Stomach smooth muscle (tissue), 2 donors: ENCODE measurements around the gene SYNRG.

ENCODE experiments used
- H3K27ac ChIP-seq: one replicate; pipeline ENCODE4 v1.7.0; 2013; ENCODE audit warnings: mild to moderate bottlenecking, low read length, inconsistent platforms
- H3K27me3 ChIP-seq, 2 donors: one replicate each; pipeline ENCODE4 v1.7.0; 2013; ENCODE audit warnings: low read length in 2 of 2; ENCODE audit not compliant: insufficient read depth in 2 of 2, control insufficient read depth in 1 of 2
- H3K36me3 ChIP-seq, 2 donors: one replicate each; pipeline ENCODE4 v1.7.0; 2013; ENCODE audit warnings: low read length in 2 of 2; ENCODE audit not compliant: control insufficient read depth in 2 of 2, insufficient read depth in 2 of 2
- H3K4me1 ChIP-seq: one replicate; pipeline ENCODE4 v1.7.0; 2013; ENCODE audit warnings: low read length; ENCODE audit not compliant: control insufficient read depth, insufficient read depth
- H3K4me3 ChIP-seq, 2 donors: one replicate each; pipeline ENCODE4 v1.7.0; 2013; ENCODE audit warnings: low read length in 2 of 2
- H3K9ac ChIP-seq, 2 donors: one replicate each; pipeline ENCODE4 v1.7.0; 2013; ENCODE audit warnings: low read length in 2 of 2, mild to moderate bottlenecking in 1 of 2
- H3K9me3 ChIP-seq, 2 donors: one replicate each; pipeline ENCODE4 v1.7.0; 2013; ENCODE audit warnings: low read length in 2 of 2; ENCODE audit not compliant: control insufficient read depth in 2 of 2
- donor health status: healthy.
- donor health status: Pancreatic carcinoma.

Gene SYNRG

DNA sequence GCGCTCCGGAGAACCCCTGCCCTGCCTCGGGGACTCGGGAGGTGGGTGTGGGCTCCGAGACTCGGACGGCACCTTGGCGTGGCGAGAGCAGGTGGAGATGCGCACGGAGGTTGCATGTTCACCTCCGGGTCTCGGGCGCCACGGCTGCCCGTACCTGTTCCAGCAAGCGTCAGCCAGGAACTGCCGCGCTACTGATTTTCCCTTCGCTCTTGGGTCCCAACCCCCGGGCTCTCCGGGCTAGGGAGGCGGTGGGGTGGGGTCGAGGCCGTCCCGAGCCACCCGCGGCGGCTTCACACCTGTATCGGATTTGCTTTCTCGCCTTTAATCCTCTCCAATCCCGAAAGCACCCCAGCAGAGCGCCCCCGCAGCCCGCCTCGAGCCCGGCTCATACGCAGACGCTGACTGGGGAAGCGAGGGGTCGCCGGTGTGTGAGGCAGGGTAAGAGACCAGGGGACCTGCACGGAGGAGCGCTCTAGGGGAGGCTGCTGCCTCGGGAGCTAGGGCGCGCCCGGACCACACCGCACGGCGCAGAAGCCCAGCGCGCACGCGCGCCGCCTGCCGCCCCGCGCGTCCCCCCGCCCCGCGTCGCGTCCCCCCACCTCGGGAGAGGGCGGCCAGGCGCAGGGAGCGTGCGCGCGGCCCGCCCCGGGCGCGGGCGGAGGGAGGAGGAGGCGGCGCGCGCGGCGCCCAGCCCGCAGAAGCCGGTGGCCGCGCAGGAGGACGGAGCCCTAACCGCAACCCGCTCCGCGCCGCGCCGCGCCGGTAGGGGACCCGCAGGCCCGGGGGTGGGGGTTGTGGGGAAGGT lies 119.8 kb downstream of the SYNRG start, which contains the start of gene DUSP14:
DUSP14 (plus strand) TSS at position 695 of the 805 bp plus-strand sequence. CDS start 22,382 bp downstream, outside the sequence.
- Histone ChIP-seq H3K27me3 (no peaks in the 10 kb centered on the region), H3K4me1 (peaks cover 21% of the 10 kb centered on the region), H3K9ac (peak within 1 kb of the TSS; percentile 73 to 77), H3K36me3 (no peaks in the 10 kb centered on the region), H3K9me3 (no peaks in the 10 kb centered on the region), H3K27ac (peak within 1 kb of the TSS; percentile 76), H3K4me3 (peak within 1 kb of the TSS; percentile 85 to 97)

DNA sequence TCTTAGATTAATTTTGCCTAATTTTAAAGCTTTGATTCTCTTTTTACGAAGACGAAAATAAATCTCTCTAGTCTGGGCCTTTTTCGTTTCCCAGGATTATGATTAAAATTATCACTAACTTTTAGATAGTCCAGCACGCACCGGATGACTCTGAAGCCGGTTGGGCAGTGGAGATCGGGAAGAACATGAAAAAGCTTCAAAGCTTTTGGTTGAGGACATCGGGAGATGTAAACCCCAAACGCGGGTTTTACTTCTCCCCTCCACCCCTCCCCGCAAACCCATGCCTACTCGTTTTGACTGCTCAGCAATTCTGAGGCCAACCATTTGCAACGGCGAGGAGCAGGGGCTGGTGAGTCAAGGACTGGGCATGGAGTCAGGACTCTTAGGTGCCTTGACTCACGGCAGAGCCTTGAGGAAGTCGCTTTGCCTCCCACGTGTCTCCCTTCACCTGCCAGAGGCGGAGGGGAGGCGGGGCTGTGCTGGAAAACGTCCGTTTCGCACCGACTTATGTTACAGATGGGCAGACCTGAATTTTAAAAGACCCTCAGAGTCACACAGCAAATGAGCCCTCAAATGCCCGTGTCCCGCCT lies 120.5 kb downstream of the SYNRG start:
- Histone ChIP-seq H3K27ac (peak overlapping the region; percentile 53), H3K27me3 (no peaks in the 10 kb centered on the region), H3K36me3 (no peaks in the 10 kb centered on the region), H3K4me1 (peaks cover 21% of the 10 kb centered on the region), H3K9me3 (no peaks in the 10 kb centered on the region), H3K9ac (peak overlapping the region; percentile 72 to 73), H3K4me3 (peak overlapping the region; percentile 85 to 96)

DNA sequence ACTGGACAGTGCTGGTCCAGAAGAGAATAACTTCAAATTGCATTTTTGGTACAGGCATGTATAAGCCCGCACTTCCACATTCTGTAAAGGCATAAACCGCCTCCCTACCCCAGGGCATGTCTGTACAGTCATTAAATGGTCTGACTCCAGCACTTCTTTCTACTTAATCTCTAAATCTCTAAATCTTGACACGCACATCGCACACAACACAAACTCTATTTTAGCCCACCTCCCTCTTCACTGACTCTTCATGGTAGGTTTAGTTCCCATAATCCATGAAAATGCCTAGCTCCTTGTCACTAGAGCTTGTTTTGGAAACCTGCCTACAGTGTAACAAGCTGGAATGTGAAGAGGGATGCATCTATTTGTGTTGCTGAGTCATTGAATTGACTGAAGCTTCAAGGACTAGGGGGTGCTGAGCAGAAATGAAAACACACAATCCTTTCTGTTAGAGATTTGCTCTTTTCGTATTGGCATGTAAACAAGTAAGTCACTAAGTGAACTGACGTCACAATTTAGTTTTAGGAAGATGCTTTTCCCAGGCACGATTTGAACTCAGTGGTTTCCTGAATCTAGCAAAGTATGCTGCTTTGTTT lies 121.1 kb downstream of the SYNRG start:
- Histone ChIP-seq H3K4me3 (peak overlapping the region; percentile 85 to 96), H3K36me3 (no peaks in the 10 kb centered on the region), H3K27me3 (no peaks in the 10 kb centered on the region), H3K27ac (no peak overlapping the region), H3K4me1 (peaks cover 24% of the 10 kb centered on the region), H3K9ac (peak overlapping the region in 1 of 2 donors; percentile 72), H3K9me3 (no peaks in the 10 kb centered on the region)

DNA sequence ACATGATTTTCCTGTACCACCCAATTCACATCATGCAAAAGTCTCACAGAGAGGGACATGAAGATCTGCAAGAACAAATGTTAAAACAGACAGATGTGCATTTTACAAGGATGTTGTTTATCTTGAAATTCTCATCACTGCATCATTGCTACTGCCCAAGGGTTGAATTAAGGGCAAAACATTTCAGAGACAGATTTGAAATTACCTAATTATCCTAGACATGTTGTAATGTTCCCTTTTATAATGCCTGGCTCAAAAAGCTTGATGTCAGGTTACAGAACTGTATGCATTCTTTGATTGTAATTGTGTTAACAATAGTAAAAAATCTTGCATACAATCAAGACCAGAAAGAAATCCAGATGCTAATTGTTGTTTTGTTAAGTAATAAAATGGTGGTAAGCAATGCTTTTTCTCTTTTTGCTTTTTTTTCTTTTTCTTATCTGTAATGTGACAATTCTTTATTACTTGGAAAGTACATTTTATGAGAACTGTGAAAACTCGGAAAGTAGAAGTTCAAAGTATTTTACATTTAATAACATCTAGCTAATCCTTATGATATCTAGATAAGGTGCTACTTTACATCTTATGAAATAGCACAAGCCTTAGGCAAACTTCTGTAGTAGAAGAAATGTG lies 123.2 kb downstream of the SYNRG start:
- H3K36me3 ChIP-seq = no peaks in the 10 kb centered on the region
- no peaks in the 10 kb centered on the region for H3K9me3 ChIP-seq
- no peaks in the 10 kb centered on the region for H3K27me3 ChIP-seq
- H3K9ac ChIP-seq = no peak overlapping the region
- H3K4me1 ChIP-seq = peaks cover 19% of the 10 kb centered on the region
- H3K4me3 ChIP-seq = no peak overlapping the region
- H3K27ac ChIP-seq = no peak overlapping the region

DNA sequence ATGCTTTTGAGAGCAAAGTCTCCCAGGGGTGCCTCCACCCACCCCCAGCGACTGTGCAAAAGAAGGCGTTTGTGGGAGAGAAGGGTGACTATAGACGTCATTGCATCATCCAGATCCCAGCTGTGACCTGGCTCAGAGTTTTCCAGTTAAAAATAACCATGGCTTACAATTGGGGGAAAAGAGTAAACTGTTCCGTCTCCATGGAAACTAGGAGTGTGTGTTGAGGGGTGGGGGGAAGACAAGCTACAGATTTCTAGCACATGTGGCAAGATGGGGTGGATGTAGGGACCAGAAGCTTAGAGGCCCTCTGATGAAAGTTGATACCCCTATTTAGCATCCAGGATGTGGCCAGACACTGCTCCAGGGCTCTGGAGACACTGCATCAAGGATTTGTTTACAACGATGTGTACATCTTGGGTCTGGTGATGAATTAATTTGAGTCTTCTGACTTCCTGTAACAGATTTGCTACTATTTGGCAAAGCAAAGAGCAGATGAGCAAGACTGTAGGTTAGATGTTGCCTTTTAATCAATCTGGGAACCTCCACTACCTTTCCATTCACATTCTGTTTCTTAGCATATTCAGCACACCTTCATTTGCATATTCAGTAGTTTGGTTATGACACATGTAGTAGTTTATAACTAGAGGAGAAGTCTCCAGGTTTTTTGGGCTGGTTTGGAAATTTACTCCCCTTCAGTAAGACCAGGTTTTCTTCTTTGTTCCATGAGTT lies 125.7 kb downstream of the SYNRG start:
- H3K27ac ChIP-seq = peak overlapping the region; percentile 3

DNA sequence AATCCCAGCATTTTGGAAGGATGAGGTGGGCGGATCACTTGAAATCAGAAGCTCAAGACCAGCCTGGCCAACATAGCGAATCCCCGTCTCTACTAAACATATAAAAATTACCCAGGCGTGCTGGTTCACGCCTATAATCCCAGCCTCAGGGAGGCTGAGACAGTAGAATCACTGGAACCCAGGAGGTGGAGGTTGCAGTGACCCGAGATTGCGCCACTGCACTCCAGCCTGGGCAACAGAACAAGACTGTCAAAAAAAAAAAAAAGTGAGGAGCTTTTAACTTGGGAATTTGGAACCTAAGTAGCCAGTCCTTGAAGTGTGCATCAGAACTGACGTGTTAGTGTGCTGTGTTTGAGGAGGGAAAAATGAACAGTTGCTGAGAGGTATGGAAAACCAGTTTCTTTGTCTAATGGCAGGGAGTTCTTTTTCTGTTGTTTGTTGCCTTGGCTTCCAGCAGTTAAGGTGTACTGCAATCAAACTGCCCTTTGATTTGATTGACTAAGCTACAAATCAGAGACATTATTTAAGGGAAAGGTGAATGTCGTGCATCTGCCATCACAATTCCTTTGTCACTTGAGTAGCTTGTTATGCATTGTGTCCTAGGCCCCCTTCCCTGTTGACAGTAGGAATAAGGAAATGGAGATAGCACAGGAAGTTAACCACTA lies 128.1 kb downstream of the SYNRG start:
- H3K27ac ChIP-seq = no peak overlapping the region
- no peak overlapping the region for H3K4me3 ChIP-seq
- peaks cover 8% of the 10 kb centered on the region for H3K4me1 ChIP-seq

More for the DNA sequence above, 125.7 kb downstream of the SYNRG start:
- Histone ChIP-seq H3K36me3 (peaks cover 0 to 4% of the 10 kb centered on the region in 2 donors), H3K9ac (no peak overlapping the region), H3K27me3 (no peaks in the 10 kb centered on the region), H3K4me3 (no peak overlapping the region), H3K9me3 (no peaks in the 10 kb centered on the region), H3K4me1 (peaks cover 9% of the 10 kb centered on the region)

DNA sequence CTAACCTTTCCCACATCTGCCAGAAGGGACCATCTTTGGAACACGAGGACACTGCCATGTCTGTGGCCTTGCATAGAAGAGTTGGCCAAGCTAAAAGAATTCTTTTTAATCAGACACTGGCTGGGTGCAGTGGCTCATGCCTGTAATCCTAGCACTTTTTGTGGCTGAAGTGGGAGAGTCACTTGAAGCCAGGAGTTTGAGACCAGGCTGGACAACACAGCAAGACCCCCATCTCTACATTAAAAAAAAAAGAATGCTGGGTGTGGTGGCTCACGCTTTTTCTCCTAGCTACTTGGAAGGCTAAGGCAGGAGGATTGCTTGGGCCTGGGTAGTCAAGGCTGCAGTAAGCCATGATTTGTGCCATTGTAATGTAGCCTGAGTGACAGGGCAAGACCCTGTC lies 128.8 kb downstream of the SYNRG start:
- peaks cover 16 to 21% of the 10 kb centered on the region in 2 donors for H3K36me3 ChIP-seq
- no peaks in the 10 kb centered on the region for H3K27me3 ChIP-seq
- no peak overlapping the region for H3K9ac ChIP-seq
- peaks cover 8% of the 10 kb centered on the region for H3K4me1 ChIP-seq
- no peak overlapping the region for H3K27ac ChIP-seq
- no peak overlapping the region for H3K4me3 ChIP-seq
- H3K9me3 ChIP-seq = no peaks in the 10 kb centered on the region

More for the DNA sequence above, 128.1 kb downstream of the SYNRG start:
- H3K9me3 ChIP-seq = no peaks in the 10 kb centered on the region
- no peak overlapping the region for H3K9ac ChIP-seq
- peaks cover 11 to 17% of the 10 kb centered on the region in 2 donors for H3K36me3 ChIP-seq
- no peaks in the 10 kb centered on the region for H3K27me3 ChIP-seq

DNA sequence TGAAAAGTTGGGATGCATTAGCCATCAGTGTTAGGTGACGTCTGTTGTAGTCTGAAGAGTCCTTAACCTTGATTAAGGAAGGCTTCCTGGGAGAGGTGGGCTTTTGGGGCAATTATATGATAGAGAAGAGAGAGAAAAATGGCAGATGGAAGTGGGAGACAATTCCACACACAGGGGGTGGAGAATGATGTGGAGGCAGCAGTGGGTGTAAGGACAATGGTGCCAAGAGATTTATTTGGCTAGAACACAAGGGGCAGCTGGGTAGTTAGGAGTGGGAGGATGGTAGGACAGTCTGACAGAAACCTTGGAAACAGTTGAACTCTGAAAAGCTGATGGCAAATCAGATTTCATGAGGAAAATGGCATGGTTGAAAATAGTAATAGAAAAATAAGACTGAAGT lies 130.2 kb downstream of the SYNRG start:
- H3K9ac ChIP-seq = peak overlapping the region in 1 of 2 donors; percentile 13
- H3K36me3 ChIP-seq = peaks cover 23 to 26% of the 10 kb centered on the region in 2 donors
- H3K4me1 ChIP-seq = peaks cover 8% of the 10 kb centered on the region
- H3K4me3 ChIP-seq = no peak overlapping the region
- no peaks in the 10 kb centered on the region for H3K27me3 ChIP-seq
- H3K9me3 ChIP-seq = no peaks in the 10 kb centered on the region
- no peak overlapping the region for H3K27ac ChIP-seq

DNA sequence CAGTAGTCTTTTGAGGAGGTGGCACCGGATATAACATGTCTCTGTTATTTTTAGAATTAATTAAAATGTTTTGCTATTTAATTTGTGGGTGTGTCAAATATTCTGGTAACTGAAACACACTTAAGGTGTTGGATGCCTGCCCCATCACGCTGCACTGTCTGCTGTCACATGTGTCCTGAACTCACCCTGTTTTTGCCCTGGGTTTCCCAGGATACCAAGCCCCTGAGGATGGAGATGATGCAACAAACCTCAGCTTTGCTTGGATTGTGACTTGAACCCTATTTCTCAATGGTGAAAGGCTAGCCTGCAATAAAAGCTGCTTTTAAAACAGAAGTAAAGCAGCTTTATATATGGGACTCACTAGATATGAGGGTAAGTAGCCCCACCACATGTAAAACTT lies 131.0 kb downstream of the SYNRG start:
- Histone ChIP-seq H3K9ac (no peak overlapping the region), H3K27me3 (no peaks in the 10 kb centered on the region), H3K27ac (no peak overlapping the region), H3K4me3 (no peak overlapping the region), H3K9me3 (no peaks in the 10 kb centered on the region), H3K36me3 (peaks cover 30 to 34% of the 10 kb centered on the region in 2 donors), H3K4me1 (peaks cover 4% of the 10 kb centered on the region)
